Activated CD4-positive, alpha-beta T cell treated with anti-CD3 and anti-CD28 coated beads for 36 hours (primary cell): Measurements from ENCODE around the gene TCIRG1. TPM values are rescaled to one million over a fixed set of nuclear protein-coding genes. Genes with fewer than 3 reads are reported as not detected.
A peak's percentile ranks its signal among the peaks of the same experiment; 100 is the strongest.

ENCODE experiments used
- ATAC-seq: fragments of 200-7000 bp; cut with Tn5 transposase; one replicate; pipeline ENCODE4 v1.10.0; 2021; ENCODE audit warnings: mild to moderate bottlenecking, moderate library complexity
- CTCF ChIA-PET: fragments of 350-600 bp; sonication (Branson Sonifier 250); formaldehyde crosslinking; loops from one replicate; lab custom pipeline; 2021; ENCODE audit warnings: antibody characterized with exemption; lab: Charles Lee
- POLR2A ChIA-PET: fragments of 350-600 bp; sonication (Branson Sonifier 250); formaldehyde crosslinking; loops from one replicate; lab custom pipeline; 2021; ENCODE audit warnings: antibody characterized with exemption, inconsistent platforms; lab: Charles Lee
- DNase-seq: peaks from one replicate; pipeline ENCODE4 v3.0.0-alpha.2; 2020
- H3K27ac Mint-ChIP-seq: one replicate; pipeline ENCODE4 v1.8.0; 2021; ENCODE audit warnings: mixed read lengths
- H3K27me3 Mint-ChIP-seq: one replicate; pipeline ENCODE4 v1.8.0; 2021; ENCODE audit warnings: mixed read lengths
- H3K36me3 Mint-ChIP-seq: one replicate; pipeline ENCODE4 v1.8.0; 2021; ENCODE audit warnings: low read depth, mixed read lengths
- H3K4me1 Mint-ChIP-seq: one replicate; pipeline ENCODE4 v1.8.0; 2021; ENCODE audit warnings: mixed read lengths
- H3K4me3 Mint-ChIP-seq: one replicate; pipeline ENCODE4 v1.8.0; 2021; ENCODE audit warnings: mild to moderate bottlenecking, moderate library complexity, mixed read lengths
- H3K9me3 Mint-ChIP-seq: one replicate; pipeline ENCODE4 v1.8.0; 2021; ENCODE audit warnings: low read depth, mixed read lengths
- intact Hi-C, 2 experiments: fragments of 100-400 bp; cut with DNase I in 1 of 2; cut with micrococcal nuclease in 1 of 2; formaldehyde crosslinking; loops; one replicate each; pipeline versions ENCODE4 v1.14.2 to v1.15.1; 2022 to 2024; cut with DNase I, micrococcal nuclease
- total RNA-seq, 2 experiments: library from RNA; stranded (reverse); gene quantifications; one replicate each; pipeline ENCODE4 v1.2.3, GENCODE V29; 2021

Gene TCIRG1
- total RNA-seq, 2 experiments from 2014 or later, result 117 to 151 TPM

GRCh38 chr11:67997475-67997921, 41.3 kb upstream of the TCIRG1 start:
- Mint-ChIP-seq H3K4me3 (no peak overlapping the region), H3K9me3 (no peaks in the 10 kb centered on the region)

GRCh38 chr11:67998150-67999045, 40.4 kb upstream of the TCIRG1 start:
- ChIA-PET POLR2A (no interaction called here), CTCF (no interaction called here)
- intact Hi-C loops, result no loop called here
- ATAC-seq, result no peak
- Mint-ChIP-seq H3K9me3 (no peaks in the 10 kb centered on the region), H3K27ac (no peak overlapping the region), H3K4me1 (peaks cover 25% of the 10 kb centered on the region), H3K4me3 (no peak overlapping the region), H3K27me3 (no peaks in the 10 kb centered on the region), H3K36me3 (peaks cover 7% of the 10 kb centered on the region)
- DNase-seq, result no peak

More at GRCh38 chr11:67997475-67997921, 41.3 kb upstream of the TCIRG1 start:
- CTCF ChIA-PET, result no interaction called here
- no peaks in the 10 kb centered on the region for H3K27me3 Mint-ChIP-seq
- peaks cover 7% of the 10 kb centered on the region for H3K36me3 Mint-ChIP-seq
- no peak for ATAC-seq
- intact Hi-C loops, result no loop called here
- H3K27ac Mint-ChIP-seq, result no peak overlapping the region
- POLR2A ChIA-PET, result no interaction called here
- H3K4me1 Mint-ChIP-seq, result peaks cover 20% of the 10 kb centered on the region
- DNase-seq, result no peak

GRCh38 chr11:67999201-67999629, 39.6 kb upstream of the TCIRG1 start:
- peaks cover 24% of the 10 kb centered on the region for H3K4me1 Mint-ChIP-seq
- H3K9me3 Mint-ChIP-seq, result no peaks in the 10 kb centered on the region
- no peak overlapping the region for H3K27ac Mint-ChIP-seq
- no peak for ATAC-seq
- DNase-seq, result no peak
- peaks cover 7% of the 10 kb centered on the region for H3K36me3 Mint-ChIP-seq
- ChIA-PET CTCF (no interaction called here), POLR2A (no interaction called here)
- H3K27me3 Mint-ChIP-seq, result no peaks in the 10 kb centered on the region
- intact Hi-C loops, result no loop called here
- H3K4me3 Mint-ChIP-seq, result no peak overlapping the region

- Mint-ChIP-seq H3K4me3 (no peak overlapping the region), H3K9me3 (no peaks in the 10 kb centered on the region), H3K27me3 (no peaks in the 10 kb centered on the region), H3K4me1 (peaks cover 28% of the 10 kb centered on the region), H3K36me3 (peaks cover 7% of the 10 kb centered on the region), H3K27ac (no peak overlapping the region)
- POLR2A ChIA-PET, result no interaction called here
- intact Hi-C loops, result loop anchor here (5.0 to 10.0 kb wide), 3 partner anchors 38 to 757 kb away; partner anchors contain the start of gene TCIRG1 (in 1 of the 2)
- CTCF ChIA-PET, result no interaction called here
- no peak for DNase-seq
- ATAC-seq, result no peak
These were observed 39.1 kb upstream of the TCIRG1 start for GRCh38 chr11:67999704-68000103.

- DNase-seq (no peak), ATAC-seq (no peak)
- Mint-ChIP-seq H3K4me3 (peak overlapping the region; percentile 68), H3K36me3 (no peaks in the 10 kb centered on the region), H3K4me1 (peaks cover 22% of the 10 kb centered on the region), H3K27me3 (no peaks in the 10 kb centered on the region), H3K9me3 (no peaks in the 10 kb centered on the region), H3K27ac (peak overlapping the region; percentile 51)
- ChIA-PET CTCF (interaction anchor here (0.8 to 0.9 kb wide), 2 partner anchors 8 to 47 kb away, joined by 3 to 4 read pairs; no protein-coding TSS in a partner anchor), POLR2A (no interaction called here)
- intact Hi-C loops, result loop anchor here (2.0 to 10.0 kb wide), 4 partner anchors 35 to 760 kb away; partner anchors contain the start of genes KMT5B (in 1 of the 2) and TCIRG1 (in 1 of the 2)
These were observed 36.3 kb upstream of the TCIRG1 start for GRCh38 chr11:68002575-68002937.

- ATAC-seq, result peak; percentile 69
- H3K4me3 Mint-ChIP-seq, result peak overlapping the region; percentile 73
- CTCF ChIA-PET, result interaction anchor here (0.7 to 0.8 kb wide), 2 partner anchors 9 to 490 kb away, joined by 3 to 4 read pairs; no protein-coding TSS in a partner anchor
- intact Hi-C loops, result loop anchor here (2.0 to 10.0 kb wide), 4 partner anchors 34 to 761 kb away; partner anchors contain the start of genes KMT5B (in 1 of the 2) and TCIRG1 (in 1 of the 2)
- DNase-seq, result peak; percentile 68
- H3K9me3 Mint-ChIP-seq, result no peaks in the 10 kb centered on the region
- POLR2A ChIA-PET, result no interaction called here
- no peaks in the 10 kb centered on the region for H3K27me3 Mint-ChIP-seq
- no peaks in the 10 kb centered on the region for H3K36me3 Mint-ChIP-seq
- H3K27ac Mint-ChIP-seq, result peak overlapping the region; percentile 51
- peaks cover 17% of the 10 kb centered on the region for H3K4me1 Mint-ChIP-seq
These were observed 35.6 kb upstream of the TCIRG1 start for GRCh38 chr11:68002938-68003845.

GRCh38 chr11:68003846-68004550, 34.8 kb upstream of the TCIRG1 start, which contains the start of gene UNC93B1:
UNC93B1 (minus strand) TSS chr11:68004097; CDS start chr11:68004043, 54 bp downstream.
- DNase-seq, result peak; percentile 93
- intact Hi-C loops, result loop anchor here (1.0 to 10.0 kb wide), 7 partner anchors 26 to 762 kb away; partner anchors contain the start of genes TCIRG1 (in 2 of the 2), KMT5B (in 1 of the 2) and NDUFS8 (in 1 of the 2)
- no peaks in the 10 kb centered on the region for H3K36me3 Mint-ChIP-seq
- peak within 1 kb of the TSS; percentile 73 for H3K4me3 Mint-ChIP-seq
- no peaks in the 10 kb centered on the region for H3K27me3 Mint-ChIP-seq
- ATAC-seq, result peak; percentile 93
- H3K27ac Mint-ChIP-seq, result peak within 1 kb of the TSS; percentile 66
- ChIA-PET CTCF (interaction anchor here (0.8 kb wide), 1 partner anchor 10 kb away, joined by 4 read pairs; no protein-coding TSS in a partner anchor), POLR2A (no interaction called here)
- H3K4me1 Mint-ChIP-seq, result peaks cover 15% of the 10 kb centered on the region
- H3K9me3 Mint-ChIP-seq, result no peaks in the 10 kb centered on the region

- intact Hi-C loops, result loop anchor here (1.0 to 10.0 kb wide), 6 partner anchors 26 to 762 kb away; partner anchors contain the start of genes TCIRG1 (in 2 of the 2) and NDUFS8 (in 1 of the 2)
- DNase-seq, result no peak
- Mint-ChIP-seq H3K27ac (peak overlapping the region; percentile 66), H3K36me3 (no peaks in the 10 kb centered on the region), H3K4me1 (peaks cover 18% of the 10 kb centered on the region), H3K9me3 (no peaks in the 10 kb centered on the region), H3K27me3 (no peaks in the 10 kb centered on the region), H3K4me3 (peak overlapping the region; percentile 73)
- ChIA-PET CTCF (interaction anchor here (0.8 kb wide), 1 partner anchor 10 kb away, joined by 4 read pairs; no protein-coding TSS in a partner anchor), POLR2A (no interaction called here)
- no peak for ATAC-seq
These were observed 34.1 kb upstream of the TCIRG1 start for GRCh38 chr11:68004551-68005335.

- Mint-ChIP-seq H3K4me1 (peaks cover 18% of the 10 kb centered on the region), H3K9me3 (no peaks in the 10 kb centered on the region), H3K27ac (no peak overlapping the region), H3K27me3 (no peaks in the 10 kb centered on the region), H3K36me3 (no peaks in the 10 kb centered on the region), H3K4me3 (no peak overlapping the region)
- ChIA-PET POLR2A (no interaction called here), CTCF (no interaction called here)
- no peak for DNase-seq
- ATAC-seq, result no peak
- intact Hi-C loops, result loop anchor here in 1 of 2 experiments (10.0 kb wide), 1 partner anchor 198 kb away; no protein-coding TSS in a partner anchor
These were observed 32.1 kb upstream of the TCIRG1 start for GRCh38 chr11:68006606-68007166.
